GM12892 (cell line): ENCODE measurements around the gene KCNC4.

ENCODE experiments used
- POLR2A ChIP-seq: IDR thresholded peaks from 2 replicates; pipeline ENCODE4 v1.6.1; 2011; ENCODE audit warnings: low read depth, low read length, control low read depth
- POLR2AphosphoS5 ChIP-seq: IDR thresholded peaks from 2 replicates; pipeline ENCODE4 v1.6.1; 2011; ENCODE audit warnings: low read depth, low read length, control low read depth

- TF ChIP-seq POLR2AphosphoS5: no peak
- TF ChIP-seq POLR2A: no peak
Measured at GRCh38 chr1:110235834-110236682, 25.9 kb downstream of the KCNC4 start.
